Fibroblast of pulmonary artery (primary cell): ENCODE measurements around the gene PHC2.

ENCODE experiments used
- DNase-seq: peaks from one replicate; pipeline ENCODE4 v3.0.0-alpha.2; 2010; ENCODE audit warnings: low read depth
- H3K4me3 ChIP-seq: replicated peaks from 2 replicates; pipeline ENCODE4 v1.5.1; 2011; ENCODE audit warnings: low read depth, mild to moderate bottlenecking, control low read depth, low read length, moderate library complexity
- TF ChIP-seq, protein P1 (sequence below): IDR thresholded peaks from 2 replicates; pipeline ENCODE4 v1.5.1; 2011; ENCODE audit warnings: mild to moderate bottlenecking, control low read depth, low read length, inconsistent platforms; ENCODE audit errors: missing control alignments

PHC2 gene

DNA sequence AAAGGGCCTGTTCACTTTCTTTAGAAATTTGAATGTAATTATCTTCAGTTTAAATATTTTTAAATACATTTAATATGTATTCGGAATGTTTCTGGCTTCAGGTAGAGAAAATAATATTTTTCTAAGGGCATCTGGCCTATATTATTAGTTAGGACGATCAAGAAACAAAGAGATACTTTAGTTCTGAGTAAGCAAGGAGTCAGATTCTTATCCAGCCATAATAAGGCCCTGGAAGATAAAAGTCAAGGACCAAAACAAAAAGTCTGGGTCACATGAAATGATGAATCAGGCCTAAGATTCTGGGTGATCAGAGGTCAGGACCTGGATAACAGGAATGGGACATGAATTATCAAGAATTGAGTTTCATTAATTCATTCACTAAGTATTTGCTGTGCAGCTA lies 6.3 kb downstream of the PHC2 start:
- H3K4me3 ChIP-seq: no peak overlapping the region
- TF ChIP-seq, protein P1, sequence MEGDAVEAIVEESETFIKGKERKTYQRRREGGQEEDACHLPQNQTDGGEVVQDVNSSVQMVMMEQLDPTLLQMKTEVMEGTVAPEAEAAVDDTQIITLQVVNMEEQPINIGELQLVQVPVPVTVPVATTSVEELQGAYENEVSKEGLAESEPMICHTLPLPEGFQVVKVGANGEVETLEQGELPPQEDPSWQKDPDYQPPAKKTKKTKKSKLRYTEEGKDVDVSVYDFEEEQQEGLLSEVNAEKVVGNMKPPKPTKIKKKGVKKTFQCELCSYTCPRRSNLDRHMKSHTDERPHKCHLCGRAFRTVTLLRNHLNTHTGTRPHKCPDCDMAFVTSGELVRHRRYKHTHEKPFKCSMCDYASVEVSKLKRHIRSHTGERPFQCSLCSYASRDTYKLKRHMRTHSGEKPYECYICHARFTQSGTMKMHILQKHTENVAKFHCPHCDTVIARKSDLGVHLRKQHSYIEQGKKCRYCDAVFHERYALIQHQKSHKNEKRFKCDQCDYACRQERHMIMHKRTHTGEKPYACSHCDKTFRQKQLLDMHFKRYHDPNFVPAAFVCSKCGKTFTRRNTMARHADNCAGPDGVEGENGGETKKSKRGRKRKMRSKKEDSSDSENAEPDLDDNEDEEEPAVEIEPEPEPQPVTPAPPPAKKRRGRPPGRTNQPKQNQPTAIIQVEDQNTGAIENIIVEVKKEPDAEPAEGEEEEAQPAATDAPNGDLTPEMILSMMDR: no peak
- DNase-seq: no peak

DNA sequence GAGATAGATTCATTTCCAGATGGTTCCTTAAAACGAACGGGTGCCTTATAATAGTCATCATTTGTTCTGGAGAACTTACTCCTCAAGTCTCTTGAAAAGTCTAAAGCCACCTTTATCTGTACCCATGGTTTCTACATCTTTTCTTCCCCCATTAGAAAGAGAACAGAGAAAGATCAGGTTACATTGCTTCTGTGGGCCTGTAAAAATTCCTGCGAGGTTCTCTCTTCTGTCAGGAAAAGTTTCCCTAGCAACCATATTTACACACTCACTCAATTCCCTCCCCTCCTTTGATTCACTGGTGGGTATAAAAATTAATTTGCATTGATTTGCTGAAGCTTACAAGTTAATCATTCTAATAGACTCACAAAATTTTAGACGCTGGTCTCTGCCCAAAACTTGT lies 6.7 kb downstream of the PHC2 start:
- DNase-seq: peak; percentile 50
- no peak overlapping the region for H3K4me3 ChIP-seq
- TF ChIP-seq, protein P1: no peak

DNA sequence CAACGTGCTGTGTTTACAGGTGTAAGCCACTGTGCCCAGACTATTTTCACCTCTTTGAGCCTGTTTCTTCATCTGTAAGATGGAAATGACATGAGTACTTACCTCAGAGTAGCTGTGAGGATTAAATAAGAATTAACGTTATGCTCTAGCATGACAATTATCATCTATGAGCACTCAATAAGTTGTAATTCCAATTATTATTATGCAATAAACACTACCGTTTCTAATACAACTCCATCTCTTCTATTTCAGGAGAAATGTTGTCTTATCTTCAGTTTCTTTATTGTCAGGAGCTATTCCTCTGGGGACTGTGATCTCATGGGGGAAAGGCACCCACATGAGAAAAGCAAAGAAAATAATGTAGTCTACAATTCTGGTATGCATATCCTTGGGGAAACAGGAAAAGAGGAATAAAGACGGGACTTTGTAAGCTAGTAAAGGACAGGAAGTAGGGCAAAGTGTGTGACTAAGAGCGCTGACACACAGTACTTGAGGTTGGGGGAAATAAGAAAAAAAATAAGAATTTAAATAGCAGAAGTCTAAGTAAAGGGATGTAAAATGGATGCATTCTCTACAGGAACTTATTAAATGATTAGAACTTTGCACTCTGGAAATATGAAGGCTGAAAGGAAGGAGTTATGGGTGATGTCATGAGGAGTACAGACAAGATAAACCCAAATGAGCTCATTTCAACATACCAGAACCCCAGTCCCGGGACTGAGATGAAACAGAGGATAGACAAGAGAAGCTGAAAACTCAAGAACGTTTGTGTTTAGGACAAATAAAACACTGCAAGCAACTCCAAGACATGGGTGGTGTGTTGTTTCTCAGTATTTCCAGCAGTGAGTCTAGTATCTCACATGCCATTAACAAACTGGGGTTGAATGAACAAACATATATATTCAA lies 9.8 kb downstream of the PHC2 start:
- DNase-seq: peak; percentile 52
- TF ChIP-seq, protein P1: no peak
- H3K4me3 ChIP-seq: no peak overlapping the region

DNA sequence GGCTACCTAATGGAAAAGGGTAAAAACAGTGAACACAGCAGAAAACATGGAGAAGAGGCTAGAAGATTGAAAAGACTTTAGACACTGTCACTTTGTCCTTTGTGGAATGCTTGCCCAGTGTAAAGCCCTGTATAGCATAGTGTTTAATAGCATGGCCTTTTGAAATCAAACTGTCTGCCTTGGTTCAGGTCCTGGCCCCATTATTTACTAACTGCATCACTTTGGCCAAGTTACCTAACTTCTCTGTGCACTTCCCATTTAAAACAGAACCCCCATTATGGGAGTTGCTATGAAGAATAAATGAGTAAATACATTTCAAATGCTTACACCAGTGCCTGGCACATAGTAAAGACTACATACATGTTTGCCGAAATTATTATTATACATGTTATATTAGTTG lies 12.1 kb downstream of the PHC2 start:
- no peak for DNase-seq
- TF ChIP-seq, protein P1: no peak
- H3K4me3 ChIP-seq: no peak overlapping the region

DNA sequence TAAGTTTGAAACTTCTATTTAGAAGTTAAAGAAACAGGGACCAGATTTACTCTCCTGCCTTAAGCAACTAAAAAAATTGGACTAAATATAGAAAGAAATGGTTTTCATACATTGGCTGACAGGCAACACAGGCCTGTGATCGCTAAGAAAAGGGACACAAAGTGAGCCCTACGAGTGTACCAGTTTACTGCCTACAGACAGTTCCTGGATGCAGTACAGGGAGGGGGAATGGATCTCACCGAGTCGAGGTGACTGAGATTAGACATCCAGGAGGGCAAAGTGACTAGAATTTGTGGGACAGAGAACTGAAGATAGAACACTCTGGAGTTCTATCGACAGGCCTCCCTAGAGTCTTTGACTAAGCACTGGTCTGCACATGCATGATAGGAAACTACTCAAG lies 16.0 kb downstream of the PHC2 start:
- no peak overlapping the region for H3K4me3 ChIP-seq
- TF ChIP-seq, protein P1: no peak
- DNase-seq: no peak

DNA sequence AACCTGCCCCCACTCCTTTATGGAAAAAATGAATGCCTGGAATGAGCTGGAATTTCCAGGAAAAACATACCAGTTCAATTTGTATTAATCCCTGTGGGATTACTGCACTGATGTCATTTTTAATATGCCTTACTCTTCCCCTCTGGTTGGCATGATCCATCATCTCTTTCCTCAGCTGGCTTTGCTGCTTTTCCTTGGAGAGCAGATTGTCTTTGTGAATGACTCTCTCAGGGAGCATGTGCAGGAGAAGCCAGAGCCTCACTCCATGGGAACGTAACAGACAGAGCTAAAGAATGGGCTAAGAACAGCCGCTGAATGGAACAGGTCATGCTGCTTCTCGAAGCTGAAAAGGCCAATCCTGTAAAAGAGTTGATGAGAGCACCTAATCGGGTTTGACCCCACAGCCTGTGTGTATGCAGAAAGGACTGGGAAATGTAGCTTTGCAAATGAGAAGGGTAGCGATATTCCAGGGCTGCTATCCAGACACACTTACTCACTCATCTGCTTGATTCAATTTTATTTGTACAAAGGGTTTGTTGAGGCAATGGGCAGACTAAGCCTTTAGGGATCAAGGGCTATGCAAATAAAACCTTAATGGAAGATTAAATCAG lies 20.7 kb downstream of the PHC2 start:
- no peak overlapping the region for H3K4me3 ChIP-seq
- DNase-seq: peak; percentile 53
- TF ChIP-seq, protein P1: no peak

DNA sequence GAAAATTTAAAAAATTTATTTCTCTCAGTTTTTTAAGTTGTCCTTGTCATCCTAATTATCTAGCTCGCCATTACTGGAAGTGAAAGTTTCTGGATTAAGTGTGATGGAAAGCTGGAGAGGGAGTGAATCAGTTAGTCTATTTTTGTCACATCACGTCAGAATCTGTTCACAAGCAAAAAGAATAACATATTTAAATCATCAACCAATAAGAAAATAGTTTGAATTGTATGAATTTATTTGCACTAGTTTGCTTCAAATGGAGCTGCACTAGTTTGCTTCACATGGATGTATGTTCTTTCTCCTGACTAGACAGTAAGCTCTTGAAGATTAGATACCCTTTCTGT lies 22.8 kb downstream of the PHC2 start:
- TF ChIP-seq, protein P1: no peak
- no peak for DNase-seq
- no peak overlapping the region for H3K4me3 ChIP-seq
